Measurements from ENCODE around the gene DPP7.

- TF ChIP-seq POLR2AphosphoS5 (IDR thresholded peaks at IDR 0.05): no peak
- no peak for TF ChIP-seq CTCF (IDR thresholded peaks at IDR 0.05)
- TF ChIP-seq EP300 (IDR thresholded peaks at IDR 0.05): no peak
- TF ChIP-seq POLR2A (IDR thresholded peaks at IDR 0.05): no peak
These were observed 49.1 kb downstream of the DPP7 start for GRCh38 chr9:137065336-137065967.

All from sigmoid colon (tissue), 4 donors.